Lung (tissue), 12 donors: ENCODE data around the gene GSDME. TPM values are rescaled to one million over a fixed set of nuclear protein-coding genes. Genes with fewer than 3 reads are reported as not detected.
A peak's percentile ranks its signal among the peaks of the same experiment; 100 is the strongest.

Source experiments
- ATAC-seq: fragments of 200-7000 bp; cut with Tn5 transposase; one replicate; pipeline ENCODE4 v1.9.1; 2020; ENCODE audit warnings: moderate number of reproducible peaks; ENCODE audit not compliant: insufficient read depth, low FRiP score
- DNase-seq, 3 donors: peaks; one replicate each; pipeline ENCODE4 v3.0.0-alpha.2; 2013 to 2017
- H3K27ac ChIP-seq, 2 donors: one replicate each; pipeline ENCODE4 v1.5.1; 2013; ENCODE audit warnings: mild to moderate bottlenecking in 2 of 2, moderate library complexity in 2 of 2, control low read depth in 1 of 2, inconsistent platforms in 1 of 2, low read depth in 1 of 2, low read length in 1 of 2
- H3K27me3 ChIP-seq, 3 donors: one replicate each; pipeline ENCODE4 v1.5.1; 2013; ENCODE audit warnings: low read length in 2 of 3; ENCODE audit not compliant: control insufficient read depth in 3 of 3, insufficient read depth in 3 of 3
- H3K36me3 ChIP-seq, 4 donors: one replicate each; pipeline ENCODE4 v1.5.1; 2013; ENCODE audit warnings: low read length in 4 of 4, mild to moderate bottlenecking in 1 of 4, moderate library complexity in 1 of 4; ENCODE audit not compliant: control insufficient read depth in 4 of 4, insufficient read depth in 4 of 4
- H3K4me1 ChIP-seq, 5 donors: one replicate each; pipeline ENCODE4 v1.5.1; 2013; ENCODE audit warnings: low read length in 5 of 5, mild to moderate bottlenecking in 2 of 5, moderate library complexity in 1 of 5; ENCODE audit not compliant: control insufficient read depth in 5 of 5, insufficient read depth in 5 of 5
- H3K4me3 ChIP-seq: one replicate; pipeline ENCODE4 v1.5.1; 2013; ENCODE audit warnings: mild to moderate bottlenecking, control low read depth, moderate library complexity
- H3K9ac ChIP-seq, 2 donors: one replicate each; pipeline ENCODE4 v1.5.1; 2013; ENCODE audit warnings: low read length in 2 of 2, control low read depth in 1 of 2; ENCODE audit not compliant: insufficient read depth in 1 of 2
- H3K9me3 ChIP-seq, 4 donors: one replicate each; pipeline ENCODE4 v1.5.1; 2013; ENCODE audit warnings: low read length in 3 of 4, mild to moderate bottlenecking in 1 of 4, moderate library complexity in 1 of 4; ENCODE audit not compliant: control insufficient read depth in 4 of 4, insufficient read depth in 3 of 4
- WGBS, 2 donors: extraction: QIAGEN DNeasy Blood & Tissue Kit; methylation state at CpG; one replicate each; pipeline ENCODE4 v1.1.7; 2013; 5-methylcytosine and 5-hydroxymethylcytosine counted together
- polyA plus RNA-seq, 2 donors: library from polyadenylated mRNA; stranded (reverse); fragments of 200-250 nt; gene quantifications; one replicate each; pipeline ENCODE4 v1.2.1, GENCODE V29; 2013
- total RNA-seq, 2 donors: library from RNA; depleted of rRNA in 1 of 2; stranded (reverse); fragments of >200 nt in 1 of 2; gene quantifications; one replicate each; pipeline ENCODE4 v1.2.1, GENCODE V29; 2014 to 2021
- TF ChIP-seq, protein P1 (sequence below): IDR thresholded peaks from 2 replicates; pipeline ENCODE4 v1.5.1; 2012; ENCODE audit warnings: mild to moderate bottlenecking; ENCODE audit errors: control extremely low read depth, extremely low read depth
- donor health status: control.
- donor health status: control.
- donor health status: Bipolar disorder and iron deficiency.
- donor health status: healthy.
- donor health status: DM: yes; HTN: yes; CAD: no.

Gene GSDME
- total and polyA plus RNA-seq, 4 donors = 3.0 to 16.6 (median 11.4) TPM

GRCh38 chr7:24762771-24763170, 5.5 kb upstream of the GSDME start:
- Histone ChIP-seq H3K9me3 (peaks cover 0 to 2% (median 0%) of the 10 kb centered on the region in 4 donors), H3K27me3 (peaks cover 0 to 6% (median 0%) of the 10 kb centered on the region in 3 donors), H3K4me1 (peaks cover 0 to 10% (median 0%) of the 10 kb centered on the region in 5 donors), H3K36me3 (no peaks in the 10 kb centered on the region), H3K9ac (no peak overlapping the region), H3K27ac (no peak overlapping the region), H3K4me3 (no peak overlapping the region)
- no peak for DNase-seq
- no peak for ATAC-seq
- TF ChIP-seq, protein P1, sequence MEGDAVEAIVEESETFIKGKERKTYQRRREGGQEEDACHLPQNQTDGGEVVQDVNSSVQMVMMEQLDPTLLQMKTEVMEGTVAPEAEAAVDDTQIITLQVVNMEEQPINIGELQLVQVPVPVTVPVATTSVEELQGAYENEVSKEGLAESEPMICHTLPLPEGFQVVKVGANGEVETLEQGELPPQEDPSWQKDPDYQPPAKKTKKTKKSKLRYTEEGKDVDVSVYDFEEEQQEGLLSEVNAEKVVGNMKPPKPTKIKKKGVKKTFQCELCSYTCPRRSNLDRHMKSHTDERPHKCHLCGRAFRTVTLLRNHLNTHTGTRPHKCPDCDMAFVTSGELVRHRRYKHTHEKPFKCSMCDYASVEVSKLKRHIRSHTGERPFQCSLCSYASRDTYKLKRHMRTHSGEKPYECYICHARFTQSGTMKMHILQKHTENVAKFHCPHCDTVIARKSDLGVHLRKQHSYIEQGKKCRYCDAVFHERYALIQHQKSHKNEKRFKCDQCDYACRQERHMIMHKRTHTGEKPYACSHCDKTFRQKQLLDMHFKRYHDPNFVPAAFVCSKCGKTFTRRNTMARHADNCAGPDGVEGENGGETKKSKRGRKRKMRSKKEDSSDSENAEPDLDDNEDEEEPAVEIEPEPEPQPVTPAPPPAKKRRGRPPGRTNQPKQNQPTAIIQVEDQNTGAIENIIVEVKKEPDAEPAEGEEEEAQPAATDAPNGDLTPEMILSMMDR = no peak
- WGBS, 2 donors = 80 to 84% methylated on average over 7 of the region's 7 CpGs

DNA sequence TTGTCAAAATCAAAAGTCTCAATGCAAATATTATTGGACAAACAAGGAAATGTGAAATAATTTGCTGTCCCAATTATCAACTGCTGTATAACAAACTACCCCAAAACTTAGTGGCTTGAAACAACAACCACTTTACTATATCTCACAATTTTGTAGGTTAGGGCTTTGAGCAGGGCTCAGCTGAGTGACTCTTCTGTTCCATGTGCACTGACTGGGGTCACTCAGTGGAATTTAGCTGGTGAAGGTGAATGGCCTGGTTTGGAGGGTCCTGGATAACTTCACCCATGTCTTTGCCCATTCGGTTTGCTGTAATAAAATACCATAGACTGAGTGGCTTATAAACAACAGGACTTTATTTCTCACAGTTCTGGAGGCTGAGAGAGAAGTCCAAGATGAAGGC, 3.7 kb upstream of the GSDME start:
- WGBS, 2 donors = 77 to 85% methylated on average over 1 of the region's 1 CpG
- peaks cover 0 to 6% (median 2%) of the 10 kb centered on the region in 3 donors for H3K27me3 ChIP-seq
- H3K27ac ChIP-seq = no peak overlapping the region
- no peak overlapping the region for H3K9ac ChIP-seq
- TF ChIP-seq, protein P1 = no peak
- DNase-seq = no peak
- peaks cover 0 to 2% (median 0%) of the 10 kb centered on the region in 4 donors for H3K9me3 ChIP-seq
- peaks cover 0 to 11% (median 3%) of the 10 kb centered on the region in 5 donors for H3K4me1 ChIP-seq
- H3K4me3 ChIP-seq = no peak overlapping the region
- no peak for ATAC-seq
- no peaks in the 10 kb centered on the region for H3K36me3 ChIP-seq

- peaks cover 0 to 2% (median 0%) of the 10 kb centered on the region in 4 donors for H3K9me3 ChIP-seq
- no peak overlapping the region for H3K9ac ChIP-seq
- H3K27ac ChIP-seq = peak overlapping the region in 1 of 2 donors; percentile 61
- DNase-seq (peak; percentile 76 to 77 (median 76)), ATAC-seq (peak; percentile 1)
- TF ChIP-seq, protein P1 = no peak
- 5 to 6% methylated on average over 51 to 54 of the region's 54 CpGs for WGBS, 2 donors
- peak overlapping the region; percentile 51 for H3K4me3 ChIP-seq
- peaks cover 0 to 11% (median 0%) of the 10 kb centered on the region in 5 donors for H3K4me1 ChIP-seq
- no peaks in the 10 kb centered on the region for H3K36me3 ChIP-seq
- peaks cover 0 to 3% (median 2%) of the 10 kb centered on the region in 3 donors for H3K27me3 ChIP-seq
Observed at GRCh38 chr7:24756545-24757352, 515 bp downstream of the GSDME start.
